Measurements from ENCODE around the gene BRD4.

BRD4 gene

DNA sequence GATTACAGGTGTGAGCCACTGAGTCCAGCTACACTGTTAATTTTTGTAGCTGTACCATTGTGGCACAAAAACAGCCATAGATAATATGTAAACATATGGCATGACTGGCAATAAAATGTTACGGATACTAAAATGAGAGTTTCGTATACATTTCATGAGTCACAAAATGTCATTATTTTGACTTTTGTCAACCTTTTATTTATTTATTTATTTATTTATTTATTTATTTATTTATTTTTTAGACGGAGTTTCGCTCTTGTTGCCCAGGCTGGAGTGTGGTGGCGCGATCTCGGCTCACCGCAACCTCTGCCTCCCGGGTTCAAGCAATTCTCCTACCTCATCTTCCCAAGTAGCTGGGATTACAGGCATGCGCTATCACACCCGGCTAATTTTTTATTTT, 9.0 kb upstream of the BRD4 start (continued):
- TF ChIP-seq ZNF664 (tag by site-specific recombination; IDR thresholded peaks at IDR 0.05): peak; percentile 59
- TF ChIP-seq ZNF292 (tag by site-specific recombination; IDR thresholded peaks at IDR 0.05; ENCODE audit: borderline replicate concordance, low read depth): peak; percentile 80; the same call in 1 of the 2 replicates
- peak; percentile 62; the same call in 1 of the 2 replicates for TF ChIP-seq ZNF202 (tag by site-specific recombination; IDR thresholded peaks at IDR 0.05; ENCODE audit: borderline replicate concordance)
- peak; percentile 98 for TF ChIP-seq ZNF560 (tag by site-specific recombination; IDR thresholded peaks at IDR 0.05; ENCODE audit: borderline replicate concordance)
- 0 out of 2 replicates have a peak, but pooled peaks have one; percentile 30 for TF ChIP-seq RBAK (tag by site-specific recombination; IDR thresholded peaks at IDR 0.05)
- 0 out of 2 replicates have a peak, but pooled peaks have one; percentile 70 for TF ChIP-seq ZNF404 (tag by site-specific recombination; IDR thresholded peaks at IDR 0.05)
- TF ChIP-seq ZNF623 (tag by site-specific recombination; IDR thresholded peaks at IDR 0.05): peak; percentile 79
- peak; percentile 47; the same call in 1 of the 2 replicates for TF ChIP-seq ZBTB1 (tag by site-specific recombination; IDR thresholded peaks at IDR 0.05)
- TF ChIP-seq SP3 (tag by site-specific recombination; IDR thresholded peaks at IDR 0.05): 0 out of 2 replicates have a peak, but pooled peaks have one; percentile 22
- peak; percentile 60; the same call in 1 of the 2 replicates for TF ChIP-seq OVOL3 (tag by site-specific recombination; IDR thresholded peaks at IDR 0.05)
- peak; percentile 64 for TF ChIP-seq ZNF529 (tag by site-specific recombination; IDR thresholded peaks at IDR 0.05; ENCODE audit: insufficient replicate concordance)
- peak; percentile 70 for TF ChIP-seq ZNF433 (tag by site-specific recombination; IDR thresholded peaks at IDR 0.05; ENCODE audit: low read depth)
- peak; percentile 91 for TF ChIP-seq ZNF558 (tag by site-specific recombination; IDR thresholded peaks at IDR 0.05)
- 0 out of 2 replicates have a peak, but pooled peaks have one; percentile 52 for TF ChIP-seq ZFP37 (tag by site-specific recombination; IDR thresholded peaks at IDR 0.05)
- peak; percentile 93 for TF ChIP-seq ZNF426 (tag by site-specific recombination; IDR thresholded peaks at IDR 0.05)
- TF ChIP-seq ZNF791 (tag by site-specific recombination; IDR thresholded peaks at IDR 0.05): peak; percentile 45; the same call in 1 of the 2 replicates
- TF ChIP-seq, protein P1, sequence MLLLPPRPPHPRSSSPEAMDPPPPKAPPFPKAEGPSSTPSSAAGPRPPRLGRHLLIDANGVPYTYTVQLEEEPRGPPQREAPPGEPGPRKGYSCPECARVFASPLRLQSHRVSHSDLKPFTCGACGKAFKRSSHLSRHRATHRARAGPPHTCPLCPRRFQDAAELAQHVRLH (tag by site-specific recombination; IDR thresholded peaks at IDR 0.05): peak; percentile 70; the same call in 1 of the 2 replicates
- peak; percentile 61; the same call in 1 of the 2 replicates for TF ChIP-seq ZNF530 (tag by site-specific recombination; IDR thresholded peaks at IDR 0.05; ENCODE audit: low read depth)
- peak; percentile 51; the same call in 1 of the 2 replicates for TF ChIP-seq ZNF629 (tag by site-specific recombination; IDR thresholded peaks at IDR 0.05)
- peak; percentile 81; the same call in 1 of the 2 replicates for TF ChIP-seq ZNF140 (tag by site-specific recombination; IDR thresholded peaks at IDR 0.05)
- TF ChIP-seq, protein P2, sequence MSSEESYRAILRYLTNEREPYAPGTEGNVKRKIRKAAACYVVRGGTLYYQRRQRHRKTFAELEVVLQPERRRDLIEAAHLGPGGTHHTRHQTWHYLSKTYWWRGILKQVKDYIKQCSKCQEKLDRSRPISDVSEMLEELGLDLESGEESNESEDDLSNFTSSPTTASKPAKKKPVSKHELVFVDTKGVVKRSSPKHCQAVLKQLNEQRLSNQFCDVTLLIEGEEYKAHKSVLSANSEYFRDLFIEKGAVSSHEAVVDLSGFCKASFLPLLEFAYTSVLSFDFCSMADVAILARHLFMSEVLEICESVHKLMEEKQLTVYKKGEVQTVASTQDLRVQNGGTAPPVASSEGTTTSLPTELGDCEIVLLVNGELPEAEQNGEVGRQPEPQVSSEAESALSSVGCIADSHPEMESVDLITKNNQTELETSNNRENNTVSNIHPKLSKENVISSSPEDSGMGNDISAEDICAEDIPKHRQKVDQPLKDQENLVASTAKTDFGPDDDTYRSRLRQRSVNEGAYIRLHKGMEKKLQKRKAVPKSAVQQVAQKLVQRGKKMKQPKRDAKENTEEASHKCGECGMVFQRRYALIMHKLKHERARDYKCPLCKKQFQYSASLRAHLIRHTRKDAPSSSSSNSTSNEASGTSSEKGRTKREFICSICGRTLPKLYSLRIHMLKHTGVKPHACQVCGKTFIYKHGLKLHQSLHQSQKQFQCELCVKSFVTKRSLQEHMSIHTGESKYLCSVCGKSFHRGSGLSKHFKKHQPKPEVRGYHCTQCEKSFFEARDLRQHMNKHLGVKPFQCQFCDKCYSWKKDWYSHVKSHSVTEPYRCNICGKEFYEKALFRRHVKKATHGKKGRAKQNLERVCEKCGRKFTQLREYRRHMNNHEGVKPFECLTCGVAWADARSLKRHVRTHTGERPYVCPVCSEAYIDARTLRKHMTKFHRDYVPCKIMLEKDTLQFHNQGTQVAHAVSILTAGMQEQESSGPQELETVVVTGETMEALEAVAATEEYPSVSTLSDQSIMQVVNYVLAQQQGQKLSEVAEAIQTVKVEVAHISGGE (tag by site-specific recombination; conservative IDR thresholded peaks at IDR 0.05; ENCODE audit: low read depth): peak; percentile 85
- TF ChIP-seq ZNF654 (tag by site-specific recombination; IDR thresholded peaks at IDR 0.05; ENCODE audit: low read depth): peak; percentile 51

DNA sequence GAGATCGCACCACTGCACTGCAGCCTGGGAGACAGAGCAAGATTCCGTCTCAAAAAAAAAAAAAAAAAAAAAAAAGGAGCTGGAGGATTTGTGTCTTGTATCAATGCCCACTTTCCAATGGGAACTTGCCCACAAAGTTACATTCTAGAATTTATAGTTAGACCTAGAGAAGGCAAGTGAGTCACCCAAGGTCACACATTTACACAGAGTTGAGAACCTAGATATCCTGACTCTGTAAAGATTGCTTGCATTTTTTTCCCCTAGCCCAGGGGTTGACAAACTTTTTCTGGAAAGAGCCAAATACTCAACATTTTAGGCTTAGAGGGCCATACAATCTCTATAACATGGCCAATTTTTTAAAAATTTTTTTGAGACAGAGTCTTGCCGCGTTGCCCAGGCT, 7.7 kb upstream of the BRD4 start:
- ChIA-PET CTCF (interaction anchor here (0.6 to 0.9 kb wide), 2 partner anchors 36 to 62 kb away, joined by 3 to 6 read pairs; no protein-coding TSS in a partner anchor), POLR2A (interaction anchor here (0.6 to 1.0 kb wide), 2 partner anchors 36 to 103 kb away, joined by 3 to 4 read pairs; no protein-coding TSS in a partner anchor)
- H3K36me3 ChIP-seq (ENCODE audit: control insufficient read depth in 2 of 2, insufficient read depth in 1 of 2, low read length in 2 of 2): peaks cover 3 to 14% of the 10 kb centered on the region in 2 experiments; a peak in 2 of 3 replicates
- H3K9me3 ChIP-seq (ENCODE audit: control insufficient read depth, insufficient read depth, low read depth, low read length): no peaks in the 10 kb centered on the region
- H3K27ac ChIP-seq (ENCODE audit: extremely low read depth, low read depth, low read length): no peak overlapping the region
- H3K4me3 ChIP-seq (ENCODE audit: low read depth, low read length): no peak overlapping the region
- 0 out of 2 replicates have a peak, but pooled peaks cover 2% of the 10 kb centered on the region for H3K4me1 ChIP-seq (ENCODE audit: control insufficient read depth, insufficient read depth, low read length)
- TF ChIP-seq, protein P3, sequence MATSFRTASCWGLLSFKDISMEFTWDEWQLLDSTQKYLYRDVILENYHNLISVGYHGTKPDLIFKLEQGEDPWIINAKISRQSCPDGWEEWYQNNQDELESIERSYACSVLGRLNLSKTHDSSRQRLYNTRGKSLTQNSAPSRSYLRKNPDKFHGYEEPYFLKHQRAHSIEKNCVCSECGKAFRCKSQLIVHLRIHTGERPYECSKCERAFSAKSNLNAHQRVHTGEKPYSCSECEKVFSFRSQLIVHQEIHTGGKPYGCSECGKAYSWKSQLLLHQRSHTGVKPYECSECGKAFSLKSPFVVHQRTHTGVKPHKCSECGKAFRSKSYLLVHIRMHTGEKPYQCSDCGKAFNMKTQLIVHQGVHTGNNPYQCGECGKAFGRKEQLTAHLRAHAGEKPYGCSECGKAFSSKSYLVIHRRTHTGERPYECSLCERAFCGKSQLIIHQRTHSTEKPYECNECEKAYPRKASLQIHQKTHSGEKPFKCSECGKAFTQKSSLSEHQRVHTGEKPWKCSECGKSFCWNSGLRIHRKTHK (tag by site-specific recombination; IDR thresholded peaks at IDR 0.05): no peak
- TF ChIP-seq ZNF121 (tag by site-specific recombination; IDR thresholded peaks at IDR 0.05): no peak
- TF ChIP-seq ZNF747 (tag by site-specific recombination; IDR thresholded peaks at IDR 0.05): no peak
- TF ChIP-seq ZEB2 (tag by site-specific recombination; IDR thresholded peaks at IDR 0.05): no peak
- TF ChIP-seq, protein P4, sequence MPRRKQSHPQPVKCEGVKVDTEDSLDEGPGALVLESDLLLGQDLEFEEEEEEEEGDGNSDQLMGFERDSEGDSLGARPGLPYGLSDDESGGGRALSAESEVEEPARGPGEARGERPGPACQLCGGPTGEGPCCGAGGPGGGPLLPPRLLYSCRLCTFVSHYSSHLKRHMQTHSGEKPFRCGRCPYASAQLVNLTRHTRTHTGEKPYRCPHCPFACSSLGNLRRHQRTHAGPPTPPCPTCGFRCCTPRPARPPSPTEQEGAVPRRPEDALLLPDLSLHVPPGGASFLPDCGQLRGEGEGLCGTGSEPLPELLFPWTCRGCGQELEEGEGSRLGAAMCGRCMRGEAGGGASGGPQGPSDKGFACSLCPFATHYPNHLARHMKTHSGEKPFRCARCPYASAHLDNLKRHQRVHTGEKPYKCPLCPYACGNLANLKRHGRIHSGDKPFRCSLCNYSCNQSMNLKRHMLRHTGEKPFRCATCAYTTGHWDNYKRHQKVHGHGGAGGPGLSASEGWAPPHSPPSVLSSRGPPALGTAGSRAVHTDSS (tag by site-specific recombination; IDR thresholded peaks at IDR 0.05): no peak

All from HEK293 (cell line).